EL (cell line): Measurements from ENCODE around the gene FOXD2.

Experiments
- DNase-seq: peaks from one replicate; pipeline ENCODE4 v3.0.0-alpha.2; 2016

FOXD2 gene

DNA sequence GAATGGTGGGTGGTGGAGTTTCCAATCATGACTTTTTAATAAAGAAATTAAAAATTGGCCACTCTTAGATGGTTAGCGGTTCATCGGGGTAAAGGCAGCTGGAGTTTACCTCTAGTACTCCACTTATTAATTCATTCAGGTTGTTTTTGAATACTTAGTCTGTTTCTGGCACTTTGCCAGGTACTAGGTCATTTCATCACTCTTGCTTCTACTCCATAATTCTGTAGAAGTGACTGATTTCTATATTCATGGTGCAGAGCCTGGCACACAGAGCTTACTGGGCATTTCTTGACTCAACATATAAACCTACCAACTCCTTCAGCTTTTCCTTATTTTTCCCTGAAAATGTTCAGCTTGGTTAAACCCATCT is 31.5 kb downstream of the FOXD2 start:
- no peak for DNase-seq

DNA sequence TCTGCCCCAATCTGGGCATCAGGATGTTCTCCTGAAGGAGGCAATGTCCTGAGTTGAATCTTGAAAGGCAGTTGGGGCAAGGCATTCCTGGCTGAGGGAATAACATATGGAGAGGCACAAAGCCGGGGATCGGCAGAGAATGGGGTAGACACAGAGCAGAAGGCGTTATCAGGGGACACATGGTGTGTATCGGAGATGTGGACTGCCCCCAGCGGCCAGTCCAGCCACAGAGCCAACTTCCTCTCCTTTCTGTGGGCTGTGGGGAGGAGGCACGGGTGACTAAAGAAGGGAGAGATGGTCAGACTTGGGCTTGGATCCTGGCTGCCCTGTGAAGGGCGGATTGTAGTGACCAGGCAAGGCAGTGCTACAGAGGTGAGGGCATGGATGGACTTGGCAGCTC is 32.1 kb downstream of the FOXD2 start:
- no peak for DNase-seq

DNA sequence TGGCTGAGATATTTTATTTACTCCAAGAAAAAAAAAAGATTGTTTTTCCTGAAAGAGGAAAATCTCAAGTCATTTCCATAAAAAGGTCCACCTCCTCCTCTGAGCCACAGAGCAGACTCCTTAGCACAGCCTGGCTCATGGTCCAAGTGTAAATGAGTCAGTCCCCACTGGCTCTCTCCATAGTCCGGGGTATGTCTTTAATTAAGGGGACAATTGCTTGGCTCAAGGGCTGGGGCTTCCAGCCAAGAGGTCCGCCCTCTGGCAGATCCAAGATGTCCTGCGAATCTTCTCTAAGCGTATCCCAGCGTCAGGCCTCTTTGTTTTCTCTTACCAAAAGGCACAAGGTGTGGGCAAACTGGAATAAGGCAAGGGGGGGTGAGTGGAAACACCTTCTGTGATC is 33.3 kb downstream of the FOXD2 start:
- DNase-seq = no peak

DNA sequence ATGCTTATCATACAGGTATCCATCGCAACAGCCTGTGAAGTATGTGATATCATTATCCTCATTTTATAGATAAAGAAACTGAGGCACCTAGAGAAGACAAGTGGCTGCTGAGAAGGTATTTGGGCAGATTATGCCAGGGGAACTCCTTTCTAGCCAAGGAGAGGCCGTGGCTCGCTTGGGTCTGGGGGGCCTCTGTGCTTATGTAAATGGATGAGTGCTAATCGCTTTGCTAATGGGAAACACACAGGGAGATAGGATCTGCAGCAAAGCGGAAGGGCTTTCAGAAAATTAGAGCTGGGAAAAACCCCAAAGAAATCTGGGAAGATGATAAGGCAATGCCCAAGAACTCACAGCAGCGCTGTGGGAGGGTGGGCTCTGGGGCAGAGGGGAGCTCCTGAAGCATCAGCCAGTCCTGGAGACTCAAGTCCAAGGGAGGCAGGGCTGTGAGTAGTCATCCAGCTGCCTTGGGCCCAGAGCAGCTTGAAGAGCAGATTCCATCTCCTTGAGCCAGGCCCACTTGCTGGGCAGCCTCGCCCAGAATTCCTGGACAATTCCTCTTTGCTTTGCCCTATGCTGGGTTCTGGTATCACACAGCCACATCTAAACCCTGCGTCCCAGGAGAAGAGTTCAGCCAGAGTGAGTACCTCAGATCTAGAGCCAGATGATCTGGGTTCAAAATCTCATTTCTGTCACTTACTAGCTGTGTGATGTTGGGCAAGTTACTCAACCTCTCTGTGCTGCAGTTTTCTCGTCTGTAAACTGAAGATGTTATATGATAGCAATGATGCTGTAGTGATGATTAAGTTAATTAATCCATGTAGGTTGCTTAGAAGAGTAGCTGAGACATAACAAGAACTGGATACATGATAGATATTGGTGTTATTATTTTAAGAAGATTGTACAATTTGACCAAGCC is 36.7 kb downstream of the FOXD2 start:
- no peak for DNase-seq

DNA sequence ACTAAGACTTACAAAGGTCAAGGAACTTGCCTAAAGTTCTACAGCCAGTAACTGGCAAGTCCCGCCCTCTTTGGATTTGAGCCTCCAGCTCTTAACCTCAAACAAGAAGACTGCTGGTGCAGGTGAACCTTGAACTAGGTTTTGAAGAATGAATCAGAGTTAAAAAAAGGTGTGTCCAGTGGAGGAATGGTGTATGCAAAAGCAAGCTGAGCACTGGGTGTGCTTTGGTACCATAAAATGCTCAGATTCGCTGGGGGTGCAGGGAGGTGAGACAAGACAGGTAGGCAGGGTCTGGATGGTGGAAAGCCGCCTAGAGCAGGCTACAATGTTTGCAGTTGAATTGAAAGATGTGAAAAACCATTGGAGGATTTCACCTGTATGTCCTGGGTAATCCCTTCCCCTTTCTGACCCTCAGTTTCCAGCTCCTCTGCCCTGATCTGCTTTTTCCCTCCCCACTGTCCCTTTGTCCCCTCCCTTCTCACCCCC is 39.8 kb downstream of the FOXD2 start:
- DNase-seq = no peak

DNA sequence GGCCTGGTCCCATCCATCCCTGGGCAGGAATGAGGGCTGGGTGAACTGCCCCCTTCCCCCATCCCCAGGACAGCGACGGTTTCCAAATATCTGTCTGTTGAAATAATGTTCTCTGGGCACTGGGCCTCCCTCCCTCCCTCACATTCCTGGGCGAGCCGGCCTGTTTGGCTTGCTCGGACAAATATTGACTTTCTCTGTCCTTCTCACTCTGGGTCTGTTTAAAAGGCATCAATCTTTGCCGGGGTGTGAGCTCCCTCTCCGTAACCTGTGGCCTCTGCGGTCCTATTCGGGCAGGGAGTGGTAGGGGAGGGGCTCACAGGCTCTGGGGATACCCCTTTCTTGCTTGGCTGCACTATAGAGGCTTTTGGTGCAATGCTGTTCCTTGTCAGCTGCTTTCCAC is 40.2 kb downstream of the FOXD2 start:
- no peak for DNase-seq

DNA sequence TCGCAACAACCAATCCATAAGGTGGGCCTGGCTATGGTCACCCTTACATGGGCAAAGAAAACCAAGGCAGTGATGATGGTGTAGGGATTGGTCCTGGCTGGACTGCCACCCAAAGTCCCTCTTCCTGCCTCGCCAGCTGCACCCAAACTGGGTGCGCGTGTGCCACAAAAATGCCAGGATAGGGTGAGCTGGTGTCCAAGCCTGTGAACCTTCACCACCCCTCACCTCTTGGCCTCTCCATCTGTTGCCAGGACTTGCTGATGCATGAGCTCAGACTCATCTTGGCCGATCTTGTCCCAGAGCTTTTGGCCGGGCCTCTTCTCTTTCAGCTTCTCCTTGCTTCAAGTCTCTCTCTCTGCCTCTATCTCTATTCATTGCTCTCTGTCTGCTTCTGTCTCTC is 41.8 kb downstream of the FOXD2 start:
- no peak for DNase-seq

DNA sequence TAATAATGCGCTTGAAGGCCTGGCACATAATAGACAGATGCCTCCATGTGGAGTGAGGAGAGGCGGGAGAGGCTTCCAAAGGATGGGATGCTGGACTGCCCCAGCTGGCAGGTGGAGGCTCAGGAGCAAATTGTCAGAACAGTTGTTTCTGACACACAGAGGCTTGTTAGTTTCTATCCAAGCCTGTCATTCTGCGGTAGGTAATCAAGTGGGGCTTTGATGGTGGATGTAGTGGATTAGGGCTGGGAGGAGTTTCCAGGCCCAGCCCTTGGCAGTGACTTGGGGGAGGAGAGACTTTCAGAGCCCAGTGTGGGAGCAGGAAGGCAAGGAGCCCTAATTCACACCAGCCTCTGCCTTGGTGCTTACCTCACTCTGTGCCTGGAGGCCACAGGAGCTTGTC is 44.1 kb downstream of the FOXD2 start:
- no peak for DNase-seq

DNA sequence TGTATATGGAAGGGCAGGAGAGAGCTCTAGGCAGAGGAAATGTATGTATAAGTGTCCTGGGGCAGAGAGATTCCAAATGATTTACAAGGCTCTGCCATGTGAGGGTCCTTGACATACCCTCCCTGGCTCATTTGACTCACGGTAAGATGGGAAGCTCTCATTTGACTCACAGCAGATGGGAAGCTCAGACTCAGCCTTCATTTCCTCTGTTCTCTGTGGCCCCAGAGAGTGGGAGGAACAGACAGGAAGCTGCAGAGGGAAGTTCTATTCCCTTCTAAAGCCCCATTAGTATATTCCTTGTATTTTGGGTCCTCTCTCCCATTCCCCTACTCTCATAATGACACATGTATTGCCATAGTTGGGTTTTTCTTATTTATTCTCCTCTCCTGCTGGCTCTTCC is 44.9 kb downstream of the FOXD2 start:
- DNase-seq = no peak

DNA sequence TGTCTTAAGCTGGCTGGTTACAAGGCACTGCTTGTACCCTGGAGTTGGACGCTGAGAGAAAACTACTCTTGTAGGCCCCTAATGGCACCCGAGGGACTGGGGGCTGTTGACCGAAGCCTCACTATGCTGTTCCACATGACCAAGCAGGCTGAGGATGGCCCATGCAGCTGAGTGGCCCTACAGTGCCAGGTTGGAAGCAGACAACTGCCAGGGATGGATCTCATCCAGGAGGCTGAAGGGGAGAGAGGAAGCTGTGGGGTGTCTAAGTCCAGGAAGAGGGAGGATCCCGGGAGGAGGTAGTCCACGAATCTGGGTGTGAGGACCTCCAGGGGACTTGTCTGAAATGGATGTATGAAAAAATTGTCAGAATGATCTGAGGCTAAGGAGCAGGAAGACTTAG is 45.8 kb downstream of the FOXD2 start:
- DNase-seq = no peak

DNA sequence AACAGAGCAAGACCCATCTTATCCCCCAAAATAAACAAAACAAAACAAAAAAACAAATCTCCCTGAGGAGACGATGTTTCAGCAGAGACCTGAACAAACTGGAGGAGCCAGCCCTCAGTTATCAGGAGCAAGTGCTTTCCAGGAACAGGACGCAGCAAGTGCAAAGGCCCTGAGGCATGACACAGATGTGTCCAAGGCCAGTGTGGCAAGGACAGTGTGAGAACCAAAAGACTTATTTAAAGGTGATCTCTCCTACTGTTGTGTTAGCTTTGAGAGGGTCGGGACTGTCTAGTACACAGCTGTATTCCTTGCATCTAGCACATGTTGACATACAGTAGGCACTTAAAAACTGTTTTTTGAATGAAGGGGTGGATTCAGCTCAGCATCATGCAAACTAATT is 48.0 kb downstream of the FOXD2 start:
- no peak for DNase-seq

DNA sequence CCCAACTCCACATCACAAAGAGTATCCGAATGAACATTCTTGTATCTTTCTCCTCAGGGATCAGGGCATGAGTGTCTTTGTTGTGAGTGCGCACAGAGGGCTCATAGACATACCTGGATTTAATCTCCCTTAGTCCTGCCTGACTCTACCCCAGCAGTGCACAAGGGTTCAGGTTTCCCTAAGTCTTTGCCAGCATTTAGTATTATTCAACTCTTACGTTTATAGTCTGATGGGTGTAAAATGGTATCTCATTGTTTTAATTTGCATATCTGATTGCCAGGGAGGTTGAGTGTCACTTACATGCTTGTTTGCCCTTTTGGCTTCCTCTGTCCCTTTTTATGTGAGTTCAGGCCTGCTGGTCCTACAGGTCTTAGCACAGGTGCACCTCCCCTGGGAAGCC is 49.5 kb downstream of the FOXD2 start:
- DNase-seq = no peak

DNA sequence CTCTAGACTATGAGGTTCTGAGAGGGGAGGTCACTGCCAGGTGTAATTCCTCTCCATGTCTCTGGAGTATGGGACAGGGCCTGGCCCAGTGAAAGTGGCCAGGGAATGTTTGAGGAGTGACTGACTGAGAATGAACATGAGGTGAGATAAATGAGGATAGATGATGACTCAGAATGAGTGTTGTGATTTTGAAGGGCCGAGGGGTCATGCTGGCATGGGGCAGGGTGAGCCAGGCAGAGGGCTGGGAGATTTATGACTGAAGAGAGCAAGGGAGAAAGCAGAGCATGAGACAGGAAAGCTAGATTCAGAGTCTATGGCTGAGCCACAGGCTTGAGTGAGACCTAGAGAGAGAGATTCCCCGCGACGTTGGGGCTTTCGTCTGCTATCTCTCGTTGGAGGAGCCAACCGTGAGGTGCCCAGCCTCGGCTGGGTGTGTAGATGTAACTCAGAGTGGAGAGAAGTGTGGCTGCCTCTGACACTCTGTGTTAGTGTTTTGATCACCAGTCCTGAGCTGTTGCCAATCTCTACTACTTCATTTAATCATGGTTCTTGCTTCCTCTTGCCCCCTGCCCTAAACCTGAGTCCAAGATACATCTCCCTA is 50.1 kb downstream of the FOXD2 start:
- peak; percentile 23 for DNase-seq
